ENCODE results near the gene LRRC3. TPM values are rescaled to one million over a fixed set of nuclear protein-coding genes. Genes with fewer than 3 reads are reported as not detected.

The LRRC3 gene
- total and polyA plus RNA-seq, 2 of the 4 experiments (the other 2 are of a cell fraction) = under 0.01 to 0.38 TPM

DNA sequence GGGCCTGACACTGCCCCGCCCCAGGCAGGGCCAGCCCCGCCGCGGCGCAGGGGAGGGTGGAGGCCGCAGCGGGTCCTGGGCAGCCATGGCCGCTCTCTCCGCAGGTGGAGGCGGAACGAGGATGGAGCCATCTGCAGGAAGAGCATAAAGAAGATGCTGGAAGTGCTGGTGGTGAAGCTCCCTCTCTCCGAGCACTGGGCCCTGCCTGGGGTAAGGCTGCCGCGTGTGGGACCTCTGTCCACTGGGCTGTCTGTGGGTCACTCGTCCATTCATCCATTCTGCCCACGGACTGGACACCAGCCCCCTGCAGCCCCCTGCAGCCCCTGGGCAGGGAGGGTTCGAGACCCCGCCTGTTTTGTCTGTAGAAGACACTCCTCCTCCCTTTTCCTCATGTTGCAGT is 18.4 kb upstream of the LRRC3 start:
- no peak overlapping the region for H4K8ac ChIP-seq (ENCODE audit: low read depth in 2 of 2, low read length in 2 of 2)
- H2AK9ac ChIP-seq (replicated peaks; ENCODE audit: low read depth, low read length, poor library complexity) = no peak overlapping the region
- H4K91ac ChIP-seq (ENCODE audit: insufficient read depth, low read depth, low read length) = no peak overlapping the region
- H2AK5ac ChIP-seq (ENCODE audit: low read depth, low read length) = no peak overlapping the region
- H3K14ac ChIP-seq (replicated peaks; ENCODE audit: low read depth, low read length) = no peak overlapping the region
- no peak overlapping the region for H2BK5ac ChIP-seq (ENCODE audit: low read depth, low read length, poor library complexity, severe bottlenecking)
- TF ChIP-seq, protein P1, sequence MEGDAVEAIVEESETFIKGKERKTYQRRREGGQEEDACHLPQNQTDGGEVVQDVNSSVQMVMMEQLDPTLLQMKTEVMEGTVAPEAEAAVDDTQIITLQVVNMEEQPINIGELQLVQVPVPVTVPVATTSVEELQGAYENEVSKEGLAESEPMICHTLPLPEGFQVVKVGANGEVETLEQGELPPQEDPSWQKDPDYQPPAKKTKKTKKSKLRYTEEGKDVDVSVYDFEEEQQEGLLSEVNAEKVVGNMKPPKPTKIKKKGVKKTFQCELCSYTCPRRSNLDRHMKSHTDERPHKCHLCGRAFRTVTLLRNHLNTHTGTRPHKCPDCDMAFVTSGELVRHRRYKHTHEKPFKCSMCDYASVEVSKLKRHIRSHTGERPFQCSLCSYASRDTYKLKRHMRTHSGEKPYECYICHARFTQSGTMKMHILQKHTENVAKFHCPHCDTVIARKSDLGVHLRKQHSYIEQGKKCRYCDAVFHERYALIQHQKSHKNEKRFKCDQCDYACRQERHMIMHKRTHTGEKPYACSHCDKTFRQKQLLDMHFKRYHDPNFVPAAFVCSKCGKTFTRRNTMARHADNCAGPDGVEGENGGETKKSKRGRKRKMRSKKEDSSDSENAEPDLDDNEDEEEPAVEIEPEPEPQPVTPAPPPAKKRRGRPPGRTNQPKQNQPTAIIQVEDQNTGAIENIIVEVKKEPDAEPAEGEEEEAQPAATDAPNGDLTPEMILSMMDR (conservative IDR thresholded peaks at IDR 0.05; ENCODE audit: low read depth, low read length) = no peak
- TF ChIP-seq SMC3 (IDR thresholded peaks at IDR 0.05; ENCODE audit: low read depth, low read length) = no peak
- TF ChIP-seq FOS (IDR thresholded peaks at IDR 0.05; ENCODE audit: low read depth, low read length) = no peak
- no peak for TF ChIP-seq CEBPB (IDR thresholded peaks at IDR 0.05; ENCODE audit: low read depth, low read length)
- TF ChIP-seq MAFK (IDR thresholded peaks at IDR 0.05; ENCODE audit: low read depth, low read length) = no peak
- TF ChIP-seq POLR2A (IDR thresholded peaks at IDR 0.05; ENCODE audit: low read depth, low read length) = no peak
- H3K9me3 ChIP-seq (ENCODE audit: control insufficient read depth, insufficient read depth, low read length) = peaks cover 20% of the 10 kb centered on the region
- H4K5ac ChIP-seq (ENCODE audit: low read depth, low read length) = no peak overlapping the region
- H3K9ac ChIP-seq (ENCODE audit: low read depth, low read length) = no peak overlapping the region
- H3K18ac ChIP-seq (ENCODE audit: low read depth, low read length) = no peak overlapping the region
- intact Hi-C loops (cut with micrococcal nuclease) (no loop called here), dilution Hi-C loops (cut with HindIII; ENCODE audit: low sequenced_read_pairs, unreplicated experiment) (no loop called here), in situ Hi-C loops (cut with MboI; ENCODE audit: low sequenced_read_pairs) (no loop called here)
- no peak overlapping the region for H3K4me3 ChIP-seq (ENCODE audit: insufficient read depth, low read depth, low read length)
- no peak overlapping the region for H3K27ac ChIP-seq (ENCODE audit: insufficient read depth, low read length)
- no peaks in the 10 kb centered on the region for H4K20me1 ChIP-seq (ENCODE audit: insufficient read depth, low read length)
- no peak overlapping the region for H3K23ac ChIP-seq (ENCODE audit: low read depth, low read length)
- no peaks in the 10 kb centered on the region for H3K4me1 ChIP-seq (ENCODE audit: control insufficient read depth, insufficient read depth, low read length)
- H2BK120ac ChIP-seq (ENCODE audit: low read depth, low read length) = no peak overlapping the region
- no peaks in the 10 kb centered on the region for H3K36me3 ChIP-seq (ENCODE audit: control insufficient read depth, insufficient read depth, low read length)
- no TSS peak for BruUV-seq (replicated peaks)
- no peaks in the 10 kb centered on the region for H3K9me1 ChIP-seq (ENCODE audit: insufficient read depth, low read length)
- no peak for ATAC-seq (ENCODE audit: low read depth)
- no peak overlapping the region for H3K56ac ChIP-seq (ENCODE audit: extremely low read depth, insufficient read depth, low read length)
- ChIA-PET CTCF (no interaction called here), POLR2A (ENCODE audit: unreplicated experiment) (interaction anchor here (0.5 kb wide), 1 partner anchor 12 kb away, joined by 9 read pairs; no protein-coding TSS in a partner anchor)
- no peak overlapping the region for H2BK15ac ChIP-seq (ENCODE audit: low read depth, low read length)
- H2AFZ ChIP-seq (replicated peaks; ENCODE audit: low read length, poor library complexity) = no peak overlapping the region
- H3K4ac ChIP-seq (ENCODE audit: low read depth, low read length) = no peak overlapping the region
- no peak overlapping the region for H3K4me2 ChIP-seq (ENCODE audit: low read depth, low read length)
- no peaks in the 10 kb centered on the region for H3K27me3 ChIP-seq (ENCODE audit: control insufficient read depth, insufficient read depth, low read length)
- DNase-seq = no peak
- no peak overlapping the region for H2BK20ac ChIP-seq (ENCODE audit: low read depth, low read length)
- WGBS, 2 experiments (ENCODE audit: extremely low coverage in 2 of 2, insufficient read length in 1 of 2) = no CpG with 5 or more reads among the region's 18 CpGs
- H3K79me1 ChIP-seq (ENCODE audit: low read depth in 1 of 2, low read length in 2 of 2) = no peaks in the 10 kb centered on the region

All from IMR-90 (cell line).